NT2/D1 (cell line): ENCODE results near the gene RBMS1.

Experiments
- SUZ12 ChIP-seq: IDR thresholded peaks from 2 replicates; pipeline ENCODE4 v1.6.1; 2011; ENCODE audit not compliant: insufficient read length, insufficient read depth; ENCODE audit errors: extremely low read depth
- YY1 ChIP-seq: IDR thresholded peaks from 2 replicates; pipeline ENCODE4 v1.6.1; 2011; ENCODE audit not compliant: insufficient read length, insufficient read depth
- ZNF274 ChIP-seq: IDR thresholded peaks from 2 replicates; pipeline ENCODE4 v1.6.1; 2011; ENCODE audit warnings: mild to moderate bottlenecking, low read depth, low read length

GRCh38 chr2:160269365-160269764 lies 224.2 kb downstream of the RBMS1 start:
- TF ChIP-seq ZNF274 (no peak), SUZ12 (no peak), YY1 (no peak)
